Activated T-cell treated with anti-CD3 and anti-CD28 coated beads, Interleukin-2, amount 50 U/mL, for 24 hours (primary cell): ENCODE data around the gene AOC3.

Source experiments
- DNase-seq: peaks from one replicate; pipeline ENCODE4 v3.0.0-alpha.2; 2020
- H3K27ac Mint-ChIP-seq: 2 replicates; pipeline ENCODE4 v1.8.0; 2020; ENCODE audit warnings: mild to moderate bottlenecking, mixed read lengths
- H3K27me3 Mint-ChIP-seq: 2 replicates; pipeline ENCODE4 v1.8.0; 2020; ENCODE audit warnings: mixed read lengths
- H3K36me3 Mint-ChIP-seq: 2 replicates; pipeline ENCODE4 v1.8.0; 2020; ENCODE audit warnings: low read depth, mixed read lengths
- H3K4me1 Mint-ChIP-seq: 2 replicates; pipeline ENCODE4 v1.8.0; 2020; ENCODE audit warnings: low read depth, mixed read lengths
- H3K4me3 Mint-ChIP-seq: 2 replicates; pipeline ENCODE4 v1.8.0; 2020; ENCODE audit warnings: mild to moderate bottlenecking, moderate library complexity, mixed read lengths
- H3K9me3 Mint-ChIP-seq: 2 replicates; pipeline ENCODE4 v1.8.0; 2020; ENCODE audit warnings: mixed read lengths

Gene AOC3, protein sequence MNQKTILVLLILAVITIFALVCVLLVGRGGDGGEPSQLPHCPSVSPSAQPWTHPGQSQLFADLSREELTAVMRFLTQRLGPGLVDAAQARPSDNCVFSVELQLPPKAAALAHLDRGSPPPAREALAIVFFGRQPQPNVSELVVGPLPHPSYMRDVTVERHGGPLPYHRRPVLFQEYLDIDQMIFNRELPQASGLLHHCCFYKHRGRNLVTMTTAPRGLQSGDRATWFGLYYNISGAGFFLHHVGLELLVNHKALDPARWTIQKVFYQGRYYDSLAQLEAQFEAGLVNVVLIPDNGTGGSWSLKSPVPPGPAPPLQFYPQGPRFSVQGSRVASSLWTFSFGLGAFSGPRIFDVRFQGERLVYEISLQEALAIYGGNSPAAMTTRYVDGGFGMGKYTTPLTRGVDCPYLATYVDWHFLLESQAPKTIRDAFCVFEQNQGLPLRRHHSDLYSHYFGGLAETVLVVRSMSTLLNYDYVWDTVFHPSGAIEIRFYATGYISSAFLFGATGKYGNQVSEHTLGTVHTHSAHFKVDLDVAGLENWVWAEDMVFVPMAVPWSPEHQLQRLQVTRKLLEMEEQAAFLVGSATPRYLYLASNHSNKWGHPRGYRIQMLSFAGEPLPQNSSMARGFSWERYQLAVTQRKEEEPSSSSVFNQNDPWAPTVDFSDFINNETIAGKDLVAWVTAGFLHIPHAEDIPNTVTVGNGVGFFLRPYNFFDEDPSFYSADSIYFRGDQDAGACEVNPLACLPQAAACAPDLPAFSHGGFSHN

DNA sequence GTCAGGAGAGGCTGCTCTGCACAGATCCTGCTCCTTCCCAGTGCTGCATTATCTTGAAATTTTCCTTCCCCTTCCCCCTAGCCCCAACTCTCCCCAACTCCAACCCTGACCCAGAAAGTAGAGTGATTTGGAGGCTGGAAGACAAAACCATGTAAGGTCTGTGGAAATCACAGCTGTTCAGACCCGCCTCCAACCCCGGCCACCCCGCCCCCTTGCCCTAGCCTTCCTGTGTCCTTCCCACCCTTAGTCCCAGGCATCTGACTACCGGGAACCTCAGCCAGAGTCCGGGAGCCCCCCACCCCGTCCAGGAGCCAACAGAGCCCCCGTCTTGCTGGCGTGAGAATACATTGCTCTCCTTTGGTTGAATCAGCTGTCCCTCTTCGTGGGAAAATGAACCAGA, at the start of gene AOC3:
AOC3 (plus strand) TSS at position 246 of the 400 bp plus-strand sequence; CDS start at position 391, 145 bp downstream.
- Mint-ChIP-seq H3K27ac (no peak within 1 kb of the TSS), H3K27me3 (peaks cover 2% of the 10 kb centered on the region), H3K4me1 (peaks cover 12% of the 10 kb centered on the region), H3K9me3 (no peaks in the 10 kb centered on the region), H3K4me3 (no peak within 1 kb of the TSS), H3K36me3 (peaks cover 8% of the 10 kb centered on the region)
- no peak for DNase-seq

DNA sequence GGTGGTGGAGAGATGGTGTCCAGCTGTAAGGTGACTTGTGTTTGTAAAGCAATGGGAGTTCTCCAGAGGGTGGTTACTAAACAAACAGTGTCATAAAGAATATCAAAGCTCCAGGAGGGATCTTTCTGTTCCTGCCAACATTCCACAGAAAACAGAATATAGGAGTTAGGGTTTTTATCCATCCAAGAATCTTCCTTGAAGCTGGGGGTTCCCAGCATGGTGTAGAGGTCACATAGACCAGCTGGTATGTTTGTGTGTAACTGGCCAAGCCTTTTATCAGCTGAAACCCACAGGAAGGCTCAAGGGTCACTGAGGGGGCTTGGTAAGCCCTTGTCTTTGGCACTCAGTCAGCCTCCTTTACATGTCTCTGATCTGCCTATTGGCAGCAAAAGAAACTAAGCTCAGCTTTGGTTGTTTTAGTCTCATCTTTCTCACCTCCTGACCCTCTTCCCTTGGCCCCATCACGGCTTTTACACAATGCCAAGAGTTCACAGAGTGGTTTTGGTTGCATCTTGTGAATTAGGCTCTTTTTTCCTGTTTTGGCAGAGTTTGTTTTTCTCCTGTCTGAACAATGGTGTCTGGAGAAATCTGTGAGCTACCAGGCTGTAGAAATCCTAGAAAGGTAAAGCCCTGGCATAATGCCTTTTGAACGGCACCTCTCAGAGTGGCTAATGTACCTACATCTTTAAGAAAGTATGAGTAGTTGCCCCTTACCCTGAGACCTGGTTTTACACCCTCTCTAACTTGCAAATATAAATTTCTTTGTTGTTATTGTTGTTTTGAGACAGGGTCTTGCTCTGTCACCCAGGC, 47.7 kb upstream of the AOC3 start:
- Mint-ChIP-seq H3K27me3 (no peaks in the 10 kb centered on the region), H3K36me3 (peaks cover 10% of the 10 kb centered on the region), H3K9me3 (peaks cover 4% of the 10 kb centered on the region), H3K4me3 (no peak overlapping the region), H3K27ac (no peak overlapping the region), H3K4me1 (peaks cover 5% of the 10 kb centered on the region)
- DNase-seq: no peak

DNA sequence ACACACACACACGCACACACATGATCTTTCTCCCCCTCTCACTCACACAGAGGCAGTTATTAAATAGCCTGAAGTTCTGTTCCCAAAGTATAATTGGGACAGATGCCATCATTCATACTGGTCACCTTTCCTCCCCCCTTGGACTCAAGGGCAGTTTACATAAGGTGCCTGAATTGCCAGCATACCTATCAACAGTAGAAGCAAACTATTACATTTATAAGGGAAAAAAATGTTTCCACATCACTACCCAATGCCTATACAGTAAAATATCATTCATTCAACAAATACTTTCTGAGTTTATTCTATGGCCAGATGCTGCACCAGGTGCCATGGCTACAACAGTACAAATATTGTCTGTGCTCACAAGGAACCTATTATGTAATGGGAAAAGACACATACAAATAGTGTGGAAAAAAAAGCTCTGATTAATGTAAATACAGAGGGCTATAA, 46.1 kb upstream of the AOC3 start:
- Mint-ChIP-seq H3K27me3 (no peaks in the 10 kb centered on the region), H3K4me3 (no peak overlapping the region), H3K27ac (no peak overlapping the region), H3K36me3 (peaks cover 19% of the 10 kb centered on the region), H3K4me1 (no peaks in the 10 kb centered on the region), H3K9me3 (no peaks in the 10 kb centered on the region)
- DNase-seq: no peak

DNA sequence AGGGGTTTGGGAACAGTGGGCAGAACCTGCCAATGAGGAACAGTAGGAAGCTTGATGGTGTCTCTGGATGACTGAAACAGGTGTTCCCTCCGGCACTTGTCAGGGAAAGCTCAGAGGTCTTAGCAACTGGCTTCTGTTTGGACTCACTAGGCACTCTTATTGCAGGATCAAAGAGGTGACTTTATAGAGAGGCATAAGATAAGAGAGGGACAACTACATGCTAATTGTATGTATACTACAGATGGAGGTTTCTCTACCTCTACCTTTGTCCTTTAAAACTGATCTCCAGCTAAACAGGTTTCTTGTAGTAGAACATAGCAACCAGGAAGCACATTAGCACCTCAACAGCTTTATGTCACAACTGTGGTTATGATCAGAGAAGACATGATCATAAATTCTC, 44.8 kb upstream of the AOC3 start:
- H3K4me3 Mint-ChIP-seq: no peak overlapping the region
- H3K27me3 Mint-ChIP-seq: no peaks in the 10 kb centered on the region
- no peak for DNase-seq
- H3K36me3 Mint-ChIP-seq: peaks cover 31% of the 10 kb centered on the region
- no peaks in the 10 kb centered on the region for H3K9me3 Mint-ChIP-seq
- H3K27ac Mint-ChIP-seq: no peak overlapping the region
- H3K4me1 Mint-ChIP-seq: no peaks in the 10 kb centered on the region

DNA sequence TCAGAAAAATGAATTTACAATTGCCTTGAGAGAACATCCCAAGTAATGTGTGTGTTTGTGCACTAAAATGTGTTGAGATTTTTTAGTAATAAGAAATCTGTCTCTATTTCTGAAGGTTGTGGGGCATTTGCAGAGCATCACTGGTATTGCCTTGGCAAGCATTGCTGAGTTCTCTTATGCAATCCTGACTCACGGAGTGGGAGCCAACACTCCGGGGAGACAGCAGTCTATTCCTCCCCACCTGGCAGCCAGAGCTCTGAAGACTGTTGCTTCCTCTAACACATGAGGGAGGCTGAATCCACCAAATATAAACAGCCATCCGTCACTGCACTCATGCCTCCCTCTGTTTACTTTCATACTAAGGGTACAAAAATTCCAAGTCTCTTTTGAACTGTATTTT, 41.7 kb upstream of the AOC3 start:
- H3K4me3 Mint-ChIP-seq: no peak overlapping the region
- H3K27ac Mint-ChIP-seq: no peak overlapping the region
- H3K27me3 Mint-ChIP-seq: no peaks in the 10 kb centered on the region
- DNase-seq: no peak
- H3K4me1 Mint-ChIP-seq: no peaks in the 10 kb centered on the region
- H3K9me3 Mint-ChIP-seq: no peaks in the 10 kb centered on the region
- peaks cover 52% of the 10 kb centered on the region for H3K36me3 Mint-ChIP-seq

DNA sequence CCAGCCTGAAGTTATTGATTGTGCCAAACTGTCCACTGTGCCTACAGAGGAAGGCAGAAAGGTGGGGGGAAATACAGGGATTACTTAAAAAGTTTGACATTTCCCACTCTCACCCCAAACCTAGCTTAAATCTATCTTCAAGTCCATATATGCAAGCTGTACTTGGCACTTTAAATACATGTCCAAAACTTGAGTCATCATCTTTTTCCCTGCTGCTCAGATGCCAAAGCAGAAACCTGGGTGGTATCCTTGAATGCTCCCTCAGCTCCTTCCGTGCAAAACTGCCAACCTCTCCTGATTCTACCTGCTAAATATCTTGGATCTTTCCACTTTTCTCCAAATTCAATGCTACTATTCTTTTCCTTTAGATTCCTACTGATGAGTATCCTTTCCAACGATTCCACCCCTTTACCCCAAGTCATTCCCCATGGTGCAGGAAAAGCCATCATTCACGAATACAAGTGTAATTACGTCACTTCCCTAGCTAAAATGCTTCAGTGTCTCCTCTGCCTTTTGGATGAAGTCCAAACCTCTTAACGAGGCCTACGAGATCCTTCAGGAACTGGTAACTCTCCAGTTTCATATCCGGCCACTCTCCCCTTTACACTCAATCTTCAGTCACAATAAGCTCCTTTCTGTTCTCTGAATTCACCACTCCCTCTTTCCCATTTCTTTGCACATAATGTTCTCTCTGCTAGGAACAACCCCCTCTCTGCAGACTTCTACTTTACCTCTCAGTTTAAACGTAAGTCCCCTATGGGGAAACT, 36.2 kb upstream of the AOC3 start:
- no peaks in the 10 kb centered on the region for H3K9me3 Mint-ChIP-seq
- no peaks in the 10 kb centered on the region for H3K27me3 Mint-ChIP-seq
- peaks cover 90% of the 10 kb centered on the region for H3K36me3 Mint-ChIP-seq
- no peaks in the 10 kb centered on the region for H3K4me1 Mint-ChIP-seq
- DNase-seq: no peak
- H3K27ac Mint-ChIP-seq: no peak overlapping the region
- no peak overlapping the region for H3K4me3 Mint-ChIP-seq

DNA sequence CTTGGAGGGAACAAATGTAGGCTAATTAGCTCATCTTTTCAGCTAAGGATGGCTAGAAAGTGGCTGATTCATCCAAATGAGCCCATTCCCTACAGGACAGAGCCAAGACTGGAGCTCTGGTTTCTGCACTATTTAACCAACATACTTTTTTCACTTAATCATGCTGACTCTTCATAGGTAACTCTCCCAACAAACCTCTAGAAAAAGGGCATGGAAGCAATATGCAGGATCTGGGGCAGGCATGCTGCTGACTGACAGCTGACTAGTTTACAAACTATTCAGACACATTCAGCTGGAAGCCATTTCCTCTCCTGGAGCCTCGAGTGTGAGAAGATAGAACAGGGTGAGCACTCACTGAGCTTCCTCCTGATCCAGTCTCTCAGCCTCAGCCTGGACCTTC, 33.1 kb upstream of the AOC3 start:
- H3K4me1 Mint-ChIP-seq: peaks cover 24% of the 10 kb centered on the region
- peak overlapping the region; percentile 8 for H3K27ac Mint-ChIP-seq
- peaks cover 93% of the 10 kb centered on the region for H3K36me3 Mint-ChIP-seq
- H3K4me3 Mint-ChIP-seq: no peak overlapping the region
- H3K9me3 Mint-ChIP-seq: no peaks in the 10 kb centered on the region
- no peak for DNase-seq
- H3K27me3 Mint-ChIP-seq: no peaks in the 10 kb centered on the region

DNA sequence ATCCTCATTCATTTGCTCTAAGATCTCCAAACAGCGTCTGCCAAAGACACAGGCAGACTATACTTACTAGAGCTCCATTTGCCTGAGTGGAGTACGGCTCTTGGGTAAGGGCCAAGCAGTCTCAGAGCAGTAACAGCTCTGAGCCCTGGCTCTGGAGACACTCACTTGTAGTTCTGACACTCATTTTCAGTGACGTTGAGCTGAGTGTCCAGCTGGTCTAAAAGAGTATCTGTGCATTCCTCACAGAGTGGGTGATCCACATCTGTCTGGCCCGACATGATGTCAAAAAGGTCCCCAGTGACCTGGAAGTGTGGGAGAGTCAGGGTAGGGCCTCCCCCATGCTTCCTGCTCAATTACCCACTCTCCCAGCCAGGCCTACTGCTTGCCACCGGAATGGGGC, 32.6 kb upstream of the AOC3 start:
- no peak for DNase-seq
- Mint-ChIP-seq H3K27me3 (no peaks in the 10 kb centered on the region), H3K4me3 (no peak overlapping the region), H3K9me3 (no peaks in the 10 kb centered on the region), H3K4me1 (peaks cover 28% of the 10 kb centered on the region), H3K27ac (peak overlapping the region; percentile 8), H3K36me3 (peaks cover 94% of the 10 kb centered on the region)

DNA sequence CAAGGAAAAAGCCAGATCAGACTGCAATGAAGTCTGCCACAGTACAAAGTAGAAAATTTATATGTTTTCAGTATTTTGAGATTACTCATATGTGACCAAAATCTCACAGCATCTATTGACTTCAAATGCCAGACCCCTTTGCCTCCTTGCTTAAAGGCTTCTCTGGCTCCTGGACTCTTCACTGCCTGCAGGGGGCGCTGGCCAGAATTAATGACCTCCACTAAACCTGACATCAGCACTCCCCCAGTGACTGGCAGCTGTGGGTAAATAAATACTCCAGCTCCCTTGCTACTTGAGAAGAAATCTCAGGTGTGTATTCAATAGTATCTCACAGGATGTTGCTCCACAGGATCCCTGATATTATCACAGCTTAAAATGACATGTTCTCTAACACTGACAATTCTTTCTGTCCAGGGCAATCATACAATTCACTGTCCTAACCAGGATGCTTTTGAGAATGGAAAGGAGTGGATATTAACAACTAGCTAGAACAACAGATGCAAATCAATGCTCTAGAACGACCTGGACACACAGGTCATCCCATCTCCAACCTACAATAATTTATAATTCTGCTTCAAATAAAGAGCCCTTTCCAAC, 31.0 kb upstream of the AOC3 start:
- no peaks in the 10 kb centered on the region for H3K9me3 Mint-ChIP-seq
- peaks cover 36% of the 10 kb centered on the region for H3K4me1 Mint-ChIP-seq
- peaks cover 85% of the 10 kb centered on the region for H3K36me3 Mint-ChIP-seq
- H3K27me3 Mint-ChIP-seq: no peaks in the 10 kb centered on the region
- no peak overlapping the region for H3K4me3 Mint-ChIP-seq
- peak overlapping the region; percentile 11 for H3K27ac Mint-ChIP-seq
- DNase-seq: peak; percentile 73

DNA sequence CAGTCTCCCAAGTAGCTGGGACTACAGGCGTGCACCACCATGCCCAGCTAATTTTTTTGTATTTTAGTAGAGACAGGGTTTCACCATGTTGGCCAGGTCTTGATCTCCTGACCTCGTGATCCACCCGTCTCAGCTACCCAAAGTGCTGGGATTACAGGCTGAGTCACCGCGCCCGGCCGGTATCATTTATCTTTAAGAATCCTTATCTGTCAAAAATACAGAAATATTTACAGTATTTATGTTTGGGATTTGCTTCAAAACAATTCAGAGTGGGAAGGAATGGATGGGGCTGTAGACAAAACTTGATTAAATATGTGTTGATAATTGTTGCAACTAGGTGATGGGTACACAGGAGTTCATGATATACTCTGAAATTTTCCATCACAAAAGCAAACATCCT, 29.8 kb upstream of the AOC3 start:
- Mint-ChIP-seq H3K4me3 (no peak overlapping the region), H3K36me3 (peaks cover 74% of the 10 kb centered on the region), H3K27ac (peak overlapping the region; percentile 55), H3K27me3 (no peaks in the 10 kb centered on the region), H3K4me1 (peaks cover 39% of the 10 kb centered on the region), H3K9me3 (no peaks in the 10 kb centered on the region)
- DNase-seq: no peak

DNA sequence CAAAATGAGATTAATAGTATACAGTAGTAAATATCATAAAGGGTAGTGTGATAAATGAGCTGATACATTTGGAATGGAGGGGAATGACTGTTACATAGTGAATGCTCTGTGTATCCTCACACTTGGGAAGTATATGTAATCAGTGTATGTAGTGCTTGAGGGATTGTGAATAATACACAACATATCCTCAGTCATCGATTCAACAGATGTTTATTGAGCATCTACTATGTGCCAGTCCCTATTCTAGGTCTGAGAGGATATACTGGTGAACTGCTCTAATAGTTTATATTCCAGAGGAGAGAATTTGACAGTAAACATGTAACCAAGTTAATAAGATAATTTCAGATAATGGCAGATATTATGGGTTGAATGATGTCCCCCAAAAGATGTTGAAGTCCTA, 23.5 kb upstream of the AOC3 start:
- Mint-ChIP-seq H3K36me3 (peaks cover 12% of the 10 kb centered on the region), H3K27me3 (no peaks in the 10 kb centered on the region), H3K4me1 (peaks cover 27% of the 10 kb centered on the region), H3K4me3 (no peak overlapping the region), H3K9me3 (no peaks in the 10 kb centered on the region), H3K27ac (no peak overlapping the region)
- DNase-seq: no peak

DNA sequence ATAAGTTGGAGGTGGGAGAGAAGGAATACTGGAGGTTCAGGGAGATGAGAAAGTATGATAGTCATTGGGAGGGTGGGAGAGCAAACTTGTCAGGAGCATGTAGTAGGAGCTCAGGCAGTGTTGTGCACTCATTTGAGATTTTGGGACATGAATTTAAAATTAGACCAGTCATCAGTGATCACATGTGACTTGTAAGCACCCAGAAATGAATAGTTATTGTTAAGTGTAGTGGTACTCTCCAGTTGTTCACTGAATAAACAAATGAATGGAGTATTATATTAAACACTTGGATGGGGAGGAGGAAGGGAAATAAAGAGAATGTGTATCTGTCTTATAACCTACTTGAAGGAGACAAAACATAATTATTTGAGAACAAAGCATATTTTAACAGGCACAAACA, 20.0 kb upstream of the AOC3 start:
- no peaks in the 10 kb centered on the region for H3K9me3 Mint-ChIP-seq
- DNase-seq: no peak
- no peak overlapping the region for H3K4me3 Mint-ChIP-seq
- peaks cover 27% of the 10 kb centered on the region for H3K4me1 Mint-ChIP-seq
- H3K36me3 Mint-ChIP-seq: peaks cover 34% of the 10 kb centered on the region
- no peak overlapping the region for H3K27ac Mint-ChIP-seq
- no peaks in the 10 kb centered on the region for H3K27me3 Mint-ChIP-seq

DNA sequence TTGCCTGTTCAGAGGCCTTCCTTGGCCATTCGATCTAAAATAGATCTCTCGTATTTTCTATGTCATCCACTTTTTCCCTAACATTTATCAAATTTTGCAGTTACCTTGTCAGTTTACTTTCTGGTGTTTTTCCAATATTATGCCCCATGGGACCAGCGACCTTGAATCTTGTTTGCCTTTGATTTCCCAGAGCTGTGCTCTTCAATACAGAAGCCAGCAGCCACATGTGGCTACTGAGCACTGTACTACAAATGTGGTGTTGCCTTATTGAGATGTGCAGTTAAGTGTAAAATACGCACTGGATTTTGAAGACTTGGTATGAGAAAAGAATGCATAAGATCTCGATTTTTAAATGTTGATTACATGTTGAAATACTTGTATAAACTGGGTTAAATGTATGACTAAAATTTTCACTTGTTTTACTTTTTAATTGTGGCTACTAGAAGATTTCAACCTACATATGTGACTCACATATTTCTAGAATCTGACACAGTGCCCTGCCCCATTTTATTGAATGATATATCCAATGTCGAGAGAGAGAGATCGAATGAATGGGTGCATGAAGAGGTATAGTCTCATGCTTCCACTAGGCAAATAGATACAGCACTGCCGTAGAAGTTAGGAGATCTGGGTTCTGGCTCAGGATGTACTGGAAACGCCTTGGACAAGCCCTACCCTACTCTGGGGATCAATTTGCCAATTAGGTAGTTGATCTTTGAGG, 18.6 kb upstream of the AOC3 start:
- no peak for DNase-seq
- Mint-ChIP-seq H3K36me3 (peaks cover 46% of the 10 kb centered on the region), H3K27me3 (no peaks in the 10 kb centered on the region), H3K4me1 (peaks cover 32% of the 10 kb centered on the region), H3K27ac (peak overlapping the region; percentile 99), H3K4me3 (peak overlapping the region; percentile 95), H3K9me3 (no peaks in the 10 kb centered on the region)
